ENCODE data around the gene NHEJ1. TPM values are rescaled to one million over a fixed set of nuclear protein-coding genes. Genes with fewer than 3 reads are reported as not detected.
A peak's percentile ranks its signal among the peaks of the same experiment; 100 is the strongest.

Gene NHEJ1
- total and polyA plus RNA-seq, 9 of the 15 experiments (the other 6 are each of a cell fraction or from before 2014, with no cell fraction given): 9.0 to 23.7 (median 13.9) TPM

- no peak for TF ChIP-seq THRAP3 (IDR thresholded peaks at IDR 0.05; ENCODE audit: borderline replicate concordance)
- no peak for TF ChIP-seq FOXK1 (CRISPR knock-in tag; IDR thresholded peaks at IDR 0.05; ENCODE audit: borderline replicate concordance)
- no peak for TF ChIP-seq ZNF175 (CRISPR knock-in tag; IDR thresholded peaks at IDR 0.05; ENCODE audit: low read depth)
- no peak for TF ChIP-seq MCM3 (IDR thresholded peaks at IDR 0.05)
- TF ChIP-seq CTBP1 (IDR thresholded peaks at IDR 0.05; ENCODE audit: borderline replicate concordance): 0 out of 2 replicates have a peak, but pooled peaks have one; percentile 30
- TF ChIP-seq ZNF263 (CRISPR knock-in tag; IDR thresholded peaks at IDR 0.05; ENCODE audit: borderline replicate concordance): 0 out of 2 replicates have a peak, but pooled peaks have one; percentile 53
- TF ChIP-seq POLR2B (IDR thresholded peaks at IDR 0.05; ENCODE audit: low read depth, partially characterized antibody): peak; percentile 86
- 0 out of 2 replicates have a peak, but pooled peaks have one; percentile 5 for TF ChIP-seq ZNF41 (CRISPR knock-in tag; conservative IDR thresholded peaks at IDR 0.05)
- no peak for TF ChIP-seq NFYB (IDR thresholded peaks at IDR 0.05; ENCODE audit: extremely low read depth, insufficient read length)
- TF ChIP-seq CREB3L1 (IDR thresholded peaks at IDR 0.05; ENCODE audit: borderline replicate concordance, low read depth): no peak
- TF ChIP-seq CAMTA2 (CRISPR knock-in tag; conservative IDR thresholded peaks at IDR 0.05): no peak
- TF ChIP-seq ZNF740 (CRISPR knock-in tag; IDR thresholded peaks at IDR 0.05): peak; percentile 97
- TF ChIP-seq ZNF740 (tag; IDR thresholded peaks at IDR 0.05): peak in 1 of 2 experiments; percentile 96; a peak in 2 of 4 replicates
- peak; percentile 61 for TF ChIP-seq ATF4 (CRISPR knock-in tag; IDR thresholded peaks at IDR 0.05)
- no peak for TF ChIP-seq STAT5B (CRISPR knock-in tag; IDR thresholded peaks at IDR 0.05)
- no peak for TF ChIP-seq CEBPB (tag; IDR thresholded peaks at IDR 0.05)
- no peak for TF ChIP-seq SP1 (CRISPR knock-in tag; IDR thresholded peaks at IDR 0.05)
- no peak for TF ChIP-seq FIP1L1 (IDR thresholded peaks at IDR 0.05; ENCODE audit: low read depth, low read length, poor library complexity, severe bottlenecking)
- TF ChIP-seq MBD1 (CRISPR knock-in tag; IDR thresholded peaks at IDR 0.05): no peak
- no peak for TF ChIP-seq THRA (IDR thresholded peaks at IDR 0.05)
- peak; percentile 46; the same call in 1 of the 2 replicates for TF ChIP-seq CREM (IDR thresholded peaks at IDR 0.05; ENCODE audit: low read depth)
- no peak for TF ChIP-seq BRD9 (IDR thresholded peaks at IDR 0.05; ENCODE audit: low read depth, partially characterized antibody)
Observed at GRCh38 chr2:219177552-219178376, 17.1 kb upstream of the NHEJ1 start, which contains the start of gene RETREG2 (continued).

Data from K562 (cell line).